Measurements from ENCODE around the gene PRG3. TPM values are rescaled to one million over a fixed set of nuclear protein-coding genes. Genes with fewer than 3 reads are reported as not detected.
A peak's percentile ranks its signal among the peaks of the same experiment; 100 is the strongest.

PRG3 gene
- total RNA-seq, 1 donor from 2014 or later: not detected

GRCh38 chr11:57379732-57380131 is 1.2 kb downstream of the PRG3 start:
- no peaks in the 10 kb centered on the region for H3K9me3 Mint-ChIP-seq (ENCODE audit: unreplicated experiment)
- H3K4me1 Mint-ChIP-seq (ENCODE audit: unreplicated experiment): no peaks in the 10 kb centered on the region
- H3K4me3 Mint-ChIP-seq (ENCODE audit: unreplicated experiment): no peak overlapping the region
- H3K36me3 Mint-ChIP-seq (ENCODE audit: low read depth, unreplicated experiment): no peaks in the 10 kb centered on the region
- peak; percentile 53 for DNase-seq (ENCODE audit: low spot score)
- TF ChIP-seq CTCF (IDR thresholded peaks at IDR 0.05; ENCODE audit: unreplicated experiment): no peak
- peaks cover 13% of the 10 kb centered on the region for H3K27me3 Mint-ChIP-seq (ENCODE audit: unreplicated experiment)
- H3K27ac Mint-ChIP-seq (ENCODE audit: unreplicated experiment): no peak overlapping the region

GRCh38 chr11:57378186-57378585 is 2.8 kb downstream of the PRG3 start:
- H3K4me3 Mint-ChIP-seq (ENCODE audit: unreplicated experiment): no peak overlapping the region
- no peak for TF ChIP-seq CTCF (IDR thresholded peaks at IDR 0.05; ENCODE audit: unreplicated experiment)
- H3K9me3 Mint-ChIP-seq (ENCODE audit: unreplicated experiment): no peaks in the 10 kb centered on the region
- H3K27ac Mint-ChIP-seq (ENCODE audit: unreplicated experiment): no peak overlapping the region
- H3K36me3 Mint-ChIP-seq (ENCODE audit: low read depth, unreplicated experiment): no peaks in the 10 kb centered on the region
- H3K4me1 Mint-ChIP-seq (ENCODE audit: unreplicated experiment): no peaks in the 10 kb centered on the region
- peaks cover 13% of the 10 kb centered on the region for H3K27me3 Mint-ChIP-seq (ENCODE audit: unreplicated experiment)
- DNase-seq (ENCODE audit: low spot score): no peak

- TF ChIP-seq CTCF (IDR thresholded peaks at IDR 0.05; ENCODE audit: unreplicated experiment): no peak
- Mint-ChIP-seq H3K27me3 (ENCODE audit: unreplicated experiment) (peaks cover 13% of the 10 kb centered on the region), H3K4me1 (ENCODE audit: unreplicated experiment) (no peaks in the 10 kb centered on the region), H3K27ac (ENCODE audit: unreplicated experiment) (no peak overlapping the region), H3K36me3 (ENCODE audit: low read depth, unreplicated experiment) (no peaks in the 10 kb centered on the region), H3K4me3 (ENCODE audit: unreplicated experiment) (no peak overlapping the region), H3K9me3 (ENCODE audit: unreplicated experiment) (no peaks in the 10 kb centered on the region)
- no peak for DNase-seq (ENCODE audit: low spot score)
Observed at GRCh38 chr11:57377107-57377506, 3.8 kb downstream of the PRG3 start.

- H3K27me3 Mint-ChIP-seq (ENCODE audit: unreplicated experiment): peaks cover 13% of the 10 kb centered on the region
Observed at GRCh38 chr11:57376095-57377090, 4.6 kb downstream of the PRG3 start.

More at GRCh38 chr11:57376095-57377090, 4.6 kb downstream of the PRG3 start:
- DNase-seq (ENCODE audit: low spot score): no peak
- no peak for TF ChIP-seq CTCF (IDR thresholded peaks at IDR 0.05; ENCODE audit: unreplicated experiment)
- Mint-ChIP-seq H3K9me3 (ENCODE audit: unreplicated experiment) (no peaks in the 10 kb centered on the region), H3K4me1 (ENCODE audit: unreplicated experiment) (no peaks in the 10 kb centered on the region), H3K4me3 (ENCODE audit: unreplicated experiment) (no peak overlapping the region), H3K27ac (ENCODE audit: unreplicated experiment) (no peak overlapping the region), H3K36me3 (ENCODE audit: low read depth, unreplicated experiment) (no peaks in the 10 kb centered on the region)
